ENCODE measurements around the gene ZC3H10.

GRCh38 chr12:56162468-56163290 is 44.6 kb downstream of the ZC3H10 start:
- TF ChIP-seq CTCF (IDR thresholded peaks at IDR 0.05): no peak
- TF ChIP-seq POLR2A (IDR thresholded peaks at IDR 0.05): no peak
- TF ChIP-seq POLR2AphosphoS5 (IDR thresholded peaks at IDR 0.05): peak; percentile 11 to 56 (median 44)

Data from breast epithelium (tissue), 3 donors.